Regular cardiac myocyte (primary cell): ENCODE results near the gene CSF2. TPM values are rescaled to one million over a fixed set of nuclear protein-coding genes. Genes with fewer than 3 reads are reported as not detected.

ENCODE experiments used
- total RNA-seq: library from RNA; depleted of rRNA; stranded (reverse); fragments of >200 nt; gene quantifications from 2 replicates; pipeline ENCODE4 v1.2.3, GENCODE V29; 2014

CSF2 gene
- total RNA-seq = 0.38 and 1.1 TPM in 2 replicates

GRCh38 chr5:132073231-132074013, at the start of gene CSF2:
TSS of gene CSF2 (plus strand) at chr5:132073789. CDS start at chr5:132073824, 35 bp downstream.

GRCh38 chr5:132060501-132061161, 13.0 kb upstream of the CSF2 start, which contains the start of gene IL3:
TSS of gene IL3 (plus strand) at chr5:132060655. CDS start at chr5:132060707, 52 bp downstream.

Other genes with a start within 250 kb of the CSF2 start
- under 0.01 TPM in 1 of 2 replicates, not detected in the other for gene MEIKIN, start 128.1 kb upstream of the CSF2 start, total RNA-seq
- gene ACSL6, start 62.1 kb upstream of the CSF2 start, total RNA-seq = under 0.01 TPM in 1 of 2 replicates, not detected in the other
- not detected in 2 replicates for gene IL3, start 13.1 kb upstream of the CSF2 start, total RNA-seq
- 201 and 496 TPM in 2 replicates for gene P4HA2, start 154.1 kb downstream of the CSF2 start, total RNA-seq
- gene PDLIM4, start 183.9 kb downstream of the CSF2 start, total RNA-seq = 33.0 and 37.2 TPM in 2 replicates
- 1.2 and 2.3 TPM in 2 replicates for gene SLC22A4, start 220.6 kb downstream of the CSF2 start, total RNA-seq